ENCODE results near the gene ASB10.

The ASB10 gene

DNA sequence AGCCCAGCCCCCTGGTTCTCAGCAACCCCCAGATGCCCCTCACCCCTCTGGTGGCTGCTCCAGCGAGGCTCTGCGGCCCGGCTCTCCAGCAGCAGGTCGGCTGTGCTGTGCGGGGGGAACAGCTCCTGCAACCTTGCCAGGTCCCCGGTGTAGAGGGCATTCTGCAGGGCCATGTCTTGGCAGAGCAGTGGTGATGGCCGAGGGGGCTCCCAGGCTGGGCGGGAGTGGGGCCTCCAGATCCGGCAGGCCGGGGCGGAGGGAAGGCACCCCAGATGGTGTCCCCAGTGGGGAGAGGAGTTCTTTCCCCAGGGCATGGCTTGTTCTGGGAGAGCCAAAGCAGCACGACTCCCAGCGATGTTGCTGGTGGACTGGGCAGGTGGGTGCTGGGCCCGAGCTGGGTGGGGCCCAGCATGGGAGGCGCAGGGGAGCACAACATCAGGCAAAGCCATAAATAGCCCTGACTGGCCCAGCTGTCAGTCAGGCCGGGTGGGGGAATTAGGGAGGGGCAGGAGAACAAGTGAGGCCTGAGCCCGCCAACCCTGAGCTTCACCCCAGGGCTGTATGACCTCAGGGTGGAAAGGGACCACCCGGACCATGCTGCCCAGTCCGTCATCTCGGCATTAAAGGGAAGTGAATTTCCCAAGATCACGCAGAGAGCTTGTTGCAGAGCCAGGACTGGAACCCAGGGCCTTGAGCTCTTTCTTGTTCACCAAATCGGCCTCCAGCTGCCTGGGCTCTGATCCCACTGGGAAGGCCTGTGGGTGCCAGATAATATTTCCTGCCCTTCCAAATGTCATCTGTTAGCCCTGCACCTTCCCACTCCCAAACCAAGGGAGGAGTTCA lies 580 bp upstream of the ASB10 start:
- no peak for DNase-seq (ENCODE audit: low read depth)

DNA sequence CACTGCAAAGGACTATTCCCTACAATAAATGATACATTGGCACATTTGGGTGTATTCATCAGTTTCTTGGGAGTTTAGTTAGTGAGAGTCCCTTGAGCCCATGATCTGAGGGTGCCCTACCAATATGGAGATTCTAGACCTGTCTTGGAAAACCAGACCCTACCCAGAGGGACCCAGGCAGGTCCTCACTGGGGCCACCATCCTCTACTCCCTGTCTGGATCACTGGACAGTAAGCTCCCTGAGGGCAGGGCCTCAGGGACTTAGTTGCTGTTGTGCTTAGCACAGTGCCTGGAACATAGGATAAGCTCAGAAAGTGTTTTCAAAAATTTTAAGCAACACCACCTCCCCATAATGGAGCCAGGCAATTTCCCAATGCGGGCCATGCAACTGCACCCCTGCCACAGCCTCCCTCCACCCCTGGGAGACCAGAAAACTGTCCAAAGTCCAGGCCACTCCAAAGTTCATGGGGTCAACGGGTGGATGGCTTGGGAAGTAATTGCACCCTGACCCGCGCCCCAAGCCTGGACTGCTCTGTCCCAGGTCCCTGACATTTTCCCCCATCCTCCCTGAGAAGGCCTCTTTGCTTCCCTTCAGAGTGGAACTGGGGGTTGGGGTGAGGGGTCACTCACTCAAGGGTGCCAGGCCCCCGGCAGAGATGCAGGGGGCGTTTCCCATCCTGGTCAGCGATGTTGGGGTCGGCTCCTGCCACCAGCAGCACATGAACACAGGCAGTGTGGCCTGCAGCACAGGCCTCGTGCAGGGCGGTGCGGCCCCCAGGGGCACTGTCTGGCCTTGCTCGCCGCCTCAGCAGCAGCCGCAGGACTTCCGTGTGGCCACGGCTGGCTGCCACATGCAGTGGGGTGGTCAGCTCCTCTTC lies 1.0 kb downstream of the ASB10 start:
- no peak for DNase-seq (ENCODE audit: low read depth)

DNA sequence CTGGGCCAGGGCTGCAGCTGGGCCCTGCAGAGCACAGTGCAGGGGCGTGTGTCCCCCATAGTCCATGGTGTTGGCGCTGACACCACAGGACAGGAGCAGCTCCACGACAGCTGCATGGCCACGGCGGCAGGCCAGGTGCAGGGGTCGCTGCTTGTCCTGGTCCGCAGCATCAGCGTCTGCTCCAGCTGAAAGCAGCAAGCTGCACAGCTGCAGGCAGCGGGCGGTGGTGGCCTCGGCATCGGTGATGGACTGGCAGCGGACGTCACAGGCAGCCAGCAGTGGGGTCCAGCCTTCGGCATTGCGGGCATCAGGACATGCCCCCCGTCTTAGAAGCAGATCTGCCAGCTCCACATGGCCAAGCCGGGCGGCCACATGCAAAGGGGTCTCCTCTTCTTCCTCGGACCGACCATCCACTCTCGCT lies 6.0 kb downstream of the ASB10 start:
- no peak for DNase-seq (ENCODE audit: low read depth)

DNA sequence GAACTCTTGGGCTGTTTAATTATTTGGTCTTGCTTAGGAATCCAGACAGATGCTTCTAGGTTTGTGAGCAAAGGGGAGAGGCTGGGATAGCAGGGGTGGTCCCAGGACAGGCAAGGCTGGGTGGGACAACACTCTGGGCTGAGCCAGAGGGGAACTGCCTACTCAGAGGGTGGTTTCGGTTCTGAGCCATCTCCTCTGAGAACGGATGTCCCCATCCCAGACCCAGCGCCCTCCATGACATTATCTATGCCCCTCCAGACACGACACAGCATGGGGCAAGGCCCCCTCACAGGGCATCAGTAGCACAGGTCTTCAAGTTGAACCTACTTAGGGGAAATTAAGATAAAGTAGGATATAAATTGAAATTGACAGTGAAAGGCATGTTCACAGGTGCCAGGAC lies 7.1 kb downstream of the ASB10 start:
- no peak for DNase-seq (ENCODE audit: low read depth)

DNA sequence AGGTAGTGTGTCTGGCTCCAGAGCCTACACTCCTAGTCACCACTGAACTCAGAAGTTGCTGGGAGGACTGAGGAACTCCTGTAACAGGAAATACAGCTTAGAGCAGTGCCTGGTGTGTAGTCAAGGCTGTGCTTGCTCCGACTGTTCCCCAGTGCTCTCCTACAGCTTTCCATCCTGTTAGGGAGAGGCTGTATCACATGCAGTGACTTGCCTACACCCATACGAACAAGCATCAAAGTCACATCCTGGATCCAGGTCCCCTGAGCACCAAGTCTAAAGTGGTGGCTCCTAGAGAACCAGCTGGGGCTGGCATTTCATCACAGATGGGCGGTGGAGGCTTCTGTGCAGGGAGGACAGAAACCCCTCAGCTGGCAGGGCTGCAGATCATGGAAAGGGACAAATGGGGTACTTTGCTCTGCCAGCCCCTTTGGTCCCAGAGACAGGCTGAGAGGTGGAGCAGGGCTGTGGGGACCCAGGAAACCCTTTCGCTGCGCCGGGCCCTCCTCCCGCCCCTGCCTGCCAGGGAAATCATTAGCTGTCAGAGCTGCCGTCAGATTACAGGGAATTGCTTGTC lies 7.7 kb downstream of the ASB10 start:
- no peak for DNase-seq (ENCODE audit: low read depth)

DNA sequence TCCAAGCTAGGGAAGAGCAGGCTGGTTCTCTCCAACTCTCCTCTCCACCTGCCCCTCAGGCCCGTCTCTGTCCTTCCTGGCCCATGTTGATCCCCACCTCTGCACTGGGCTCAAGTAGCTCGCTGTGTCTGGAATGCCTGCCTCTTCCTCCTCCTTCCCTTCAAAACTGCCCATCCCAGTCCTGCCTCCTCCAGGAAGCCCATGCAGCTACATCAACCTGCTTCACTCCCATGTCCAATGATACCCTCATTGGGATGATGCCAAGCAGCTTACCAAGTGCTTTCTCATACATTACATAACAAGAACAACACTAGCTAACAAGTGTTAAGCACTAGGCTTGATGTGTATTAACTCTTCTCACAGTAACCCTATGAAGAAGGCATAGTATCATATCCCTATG lies 8.2 kb downstream of the ASB10 start:
- no peak for DNase-seq (ENCODE audit: low read depth)

DNA sequence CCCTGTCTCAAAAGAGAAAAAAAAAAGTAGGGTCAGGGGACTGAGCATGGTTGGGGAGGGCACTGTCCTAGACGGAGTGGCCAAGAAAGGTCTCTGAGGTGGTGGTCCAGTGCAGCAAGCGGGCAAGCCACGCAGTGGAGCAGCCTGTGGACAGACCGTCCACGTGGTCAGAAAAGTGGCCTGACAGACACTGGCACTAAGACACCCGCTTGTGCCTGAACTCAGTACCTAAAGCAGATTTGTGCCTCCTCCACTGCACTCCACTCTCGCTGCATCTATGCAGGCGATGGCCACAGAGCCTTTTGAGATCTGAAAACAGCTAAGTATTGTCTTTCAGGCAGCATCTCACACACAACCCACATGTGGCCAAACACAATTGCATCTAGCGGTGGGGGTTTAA lies 8.8 kb downstream of the ASB10 start:
- no peak for DNase-seq (ENCODE audit: low read depth)

DNA sequence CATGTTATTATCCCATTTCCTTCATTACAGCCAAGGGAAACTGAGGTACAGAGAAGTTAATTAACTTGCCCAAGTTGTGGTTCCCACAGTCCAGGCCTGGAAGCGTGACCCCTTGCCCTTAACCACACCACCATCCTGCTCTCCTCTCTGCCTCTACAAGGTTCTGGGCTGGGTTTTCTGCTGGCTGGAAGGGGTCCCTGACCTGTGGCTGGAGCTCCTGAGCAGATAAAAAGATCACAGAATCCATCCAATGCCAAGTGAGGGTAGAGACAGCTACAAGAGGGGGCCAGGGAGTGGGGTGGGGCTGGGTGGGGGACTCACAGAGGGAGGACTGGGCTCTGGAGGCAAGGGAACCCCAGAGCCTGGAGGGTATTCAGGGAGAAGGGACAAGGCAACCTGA lies 9.7 kb downstream of the ASB10 start:
- no peak for DNase-seq (ENCODE audit: low read depth)

DNA sequence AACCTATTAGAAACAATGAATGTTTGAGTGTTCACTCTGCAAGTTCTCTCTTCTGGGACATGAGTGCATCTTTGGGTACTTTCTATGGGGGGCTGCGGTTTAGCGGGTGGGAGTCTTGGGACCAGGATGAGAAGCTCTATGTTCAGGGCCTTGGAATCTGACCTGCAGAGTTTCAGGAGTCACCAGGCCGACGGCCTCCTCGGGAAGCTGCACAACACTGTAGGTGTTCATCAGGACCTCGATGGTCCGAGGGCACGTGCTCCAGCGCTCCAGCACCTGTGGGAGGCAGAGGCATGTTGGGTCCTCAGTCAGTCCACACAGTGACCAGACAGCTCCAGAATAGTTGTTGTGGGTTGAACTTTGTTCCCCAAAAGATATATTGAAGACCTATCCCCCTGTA lies 10.6 kb downstream of the ASB10 start:
- no peak for DNase-seq (ENCODE audit: low read depth)

DNA sequence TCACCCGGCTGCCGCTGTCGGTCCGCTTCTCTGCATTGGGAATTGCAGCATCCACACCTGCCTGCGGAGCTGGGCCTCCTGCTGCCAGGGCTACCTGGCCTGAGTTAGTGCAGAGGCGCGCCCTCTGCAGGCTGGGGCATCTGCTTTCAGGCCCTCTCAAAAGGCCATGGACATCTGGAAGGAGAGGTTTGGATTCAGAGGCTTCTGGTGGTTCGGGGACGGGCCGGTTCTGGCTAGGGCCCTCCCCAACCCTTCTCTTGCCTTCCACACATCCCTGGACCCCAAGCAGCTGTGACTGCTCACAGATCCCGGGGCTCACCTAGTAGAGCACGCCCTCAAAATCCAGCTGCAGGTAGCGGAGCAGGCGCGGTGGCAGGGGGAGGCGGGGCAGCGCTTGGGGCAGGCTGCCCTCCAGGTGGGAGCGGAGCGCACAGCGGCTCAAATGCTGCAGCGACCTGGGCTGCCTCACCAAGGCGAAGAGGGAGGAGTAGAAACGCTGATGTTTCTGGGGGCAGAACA lies 11.2 kb downstream of the ASB10 start:
- DNase-seq (ENCODE audit: low read depth), result no peak

DNA sequence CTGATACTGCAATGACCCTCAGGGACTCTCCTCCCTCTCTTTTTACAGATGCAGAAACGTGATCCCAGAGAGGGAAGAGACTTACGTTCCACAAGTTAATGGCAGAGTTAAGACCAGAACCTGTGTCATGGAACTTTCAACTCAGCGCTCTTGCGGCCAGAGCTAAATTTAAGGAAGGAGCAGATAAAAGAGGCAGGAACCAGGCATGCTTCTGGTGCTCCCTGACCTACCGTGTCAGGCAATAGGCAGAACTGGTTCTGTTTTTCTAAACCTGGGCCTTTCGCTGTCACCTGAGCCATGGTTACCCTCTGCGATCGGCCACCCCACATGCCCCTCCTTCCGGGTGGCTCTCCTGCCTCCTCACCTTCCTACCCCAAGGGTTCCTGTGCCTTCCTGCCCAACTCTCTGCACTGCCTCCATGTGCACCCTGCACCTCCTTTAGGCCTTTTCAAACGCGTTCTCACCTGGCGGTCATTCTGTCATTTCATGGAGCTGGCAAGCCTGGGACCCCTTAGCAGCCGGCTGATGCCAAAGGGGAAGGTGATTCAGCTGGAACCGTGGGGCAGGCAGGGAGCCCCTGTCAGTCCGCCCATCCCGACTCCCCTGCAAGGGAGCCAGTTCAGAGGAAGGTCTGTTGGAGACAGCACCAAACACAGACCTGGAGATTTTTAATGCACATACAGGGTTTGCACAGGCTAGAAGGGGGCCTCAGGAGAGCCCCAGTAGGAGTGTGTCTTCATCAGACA lies 11.8 kb downstream of the ASB10 start:
- no peak for DNase-seq (ENCODE audit: low read depth)

DNA sequence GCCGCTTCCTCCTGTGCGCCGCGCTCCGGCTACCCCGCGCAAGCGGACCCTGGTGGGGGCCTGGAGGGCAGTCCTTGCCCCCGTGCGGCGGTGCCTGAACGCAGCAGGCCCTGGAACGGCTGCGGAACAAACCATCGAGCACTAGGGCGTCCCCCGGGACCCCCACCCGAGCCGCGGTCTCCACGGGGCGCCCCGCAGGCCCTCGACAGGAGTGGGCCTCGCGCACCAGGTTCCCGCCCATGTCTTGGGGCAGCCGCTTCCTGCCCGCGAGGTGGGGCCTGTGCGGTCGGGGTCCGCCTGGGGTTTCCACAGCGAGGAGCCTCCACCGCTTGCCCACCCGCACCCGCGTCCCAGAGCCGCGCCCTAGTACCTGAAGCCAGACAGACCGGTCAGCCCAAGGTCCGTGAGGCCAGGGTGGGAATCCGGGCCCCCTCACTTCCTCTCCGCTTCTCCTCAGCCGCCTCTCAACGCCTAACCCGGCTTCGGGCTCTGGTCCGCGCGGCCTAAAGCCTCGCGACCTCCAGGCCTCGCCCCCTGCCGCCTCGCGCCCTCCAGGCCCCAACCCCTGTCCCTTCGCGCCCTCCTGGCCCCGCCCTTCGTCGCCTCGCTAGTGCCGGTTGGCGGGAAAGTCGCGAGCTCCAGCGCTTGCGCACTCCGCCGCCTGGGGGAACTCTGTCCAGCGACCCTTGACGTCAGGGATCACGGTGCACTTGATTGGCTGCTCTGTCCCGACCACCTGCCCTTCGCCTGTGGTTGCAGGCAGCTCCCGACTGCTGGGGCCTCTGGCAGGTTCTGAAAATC lies 12.6 kb downstream of the ASB10 start:
- no peak for DNase-seq (ENCODE audit: low read depth)

DNA sequence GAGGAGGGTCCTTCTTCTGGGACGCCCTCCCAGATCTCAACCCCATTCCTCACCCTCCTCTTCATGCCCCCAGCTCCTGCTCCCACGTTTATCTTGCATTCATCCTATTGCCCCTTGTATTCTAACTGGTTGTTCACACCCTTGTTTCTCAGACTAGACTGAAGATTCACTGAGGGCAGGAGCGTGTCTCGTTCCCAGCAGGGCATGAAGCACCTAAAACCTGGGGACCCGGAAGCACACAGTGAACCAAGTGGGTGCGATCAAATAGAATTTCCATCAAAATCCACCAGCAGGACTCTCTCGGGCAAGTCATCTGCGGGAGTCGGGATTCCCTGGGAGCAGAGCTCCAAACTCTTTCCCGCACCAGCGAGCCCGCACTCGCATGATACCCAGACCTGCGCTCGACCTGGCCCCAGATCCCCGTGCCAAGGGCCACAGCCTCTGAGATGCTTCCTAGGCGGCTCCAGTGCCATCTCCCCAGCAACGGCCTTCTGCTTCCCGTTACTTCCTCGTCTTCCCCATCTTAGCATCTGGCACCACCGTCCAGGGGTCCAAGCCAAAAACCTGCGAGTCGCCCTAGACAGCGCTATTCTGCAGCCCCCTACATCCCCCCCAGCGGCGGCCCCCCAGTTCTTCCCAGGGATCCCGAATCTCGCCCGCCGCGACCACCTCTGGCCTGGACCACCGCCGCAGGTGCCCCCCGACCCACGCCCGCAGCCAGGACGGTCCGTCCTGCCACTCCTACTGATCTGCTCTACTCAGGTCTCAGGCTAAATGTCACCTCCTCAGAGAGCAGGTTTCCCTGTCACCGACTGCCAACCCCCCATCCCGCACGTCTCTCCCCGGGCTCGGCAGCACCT lies 13.4 kb downstream of the ASB10 start:
- DNase-seq (ENCODE audit: low read depth), result no peak

DNA sequence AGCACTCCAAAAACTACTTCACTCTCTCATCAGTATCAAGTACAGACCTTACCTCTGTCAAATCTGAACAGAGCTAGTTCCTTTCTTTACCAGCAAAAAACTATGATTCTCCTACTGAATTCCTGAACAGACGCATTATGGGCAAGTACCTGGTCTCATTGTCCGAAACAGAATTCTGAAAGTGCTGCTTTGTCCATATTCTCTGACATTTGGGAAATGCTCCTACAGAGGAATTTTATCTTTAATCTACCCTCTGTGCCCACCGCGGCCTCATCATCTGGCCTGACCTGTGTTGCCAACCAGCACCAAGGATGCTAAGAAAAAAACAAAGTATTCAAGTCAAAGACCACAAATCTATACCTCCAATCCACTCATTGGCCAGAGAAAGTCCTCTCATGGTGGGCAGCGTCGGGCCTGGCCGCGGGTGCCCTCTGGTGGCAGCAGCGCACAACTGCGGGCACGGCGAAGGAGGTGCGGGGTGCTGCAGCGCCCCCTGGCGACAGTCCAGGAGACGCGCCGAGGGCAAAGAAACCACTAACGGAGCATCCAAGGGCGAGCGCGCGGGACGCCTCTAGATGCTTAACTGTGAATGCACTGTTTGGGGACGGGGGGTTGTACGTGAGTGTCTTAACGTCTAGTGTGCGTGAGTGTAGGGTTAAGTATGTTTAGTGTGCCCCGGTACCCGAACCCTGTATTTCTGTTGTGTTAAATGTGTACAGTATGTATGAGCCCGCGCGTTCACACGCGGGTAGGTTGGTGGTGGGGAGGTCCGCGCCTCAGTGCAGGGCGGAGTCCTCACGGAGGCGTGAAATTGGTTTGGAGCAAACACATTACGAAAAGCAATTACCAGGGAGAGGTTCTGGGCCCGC lies 14.5 kb downstream of the ASB10 start:
- DNase-seq (ENCODE audit: low read depth), result no peak

DNA sequence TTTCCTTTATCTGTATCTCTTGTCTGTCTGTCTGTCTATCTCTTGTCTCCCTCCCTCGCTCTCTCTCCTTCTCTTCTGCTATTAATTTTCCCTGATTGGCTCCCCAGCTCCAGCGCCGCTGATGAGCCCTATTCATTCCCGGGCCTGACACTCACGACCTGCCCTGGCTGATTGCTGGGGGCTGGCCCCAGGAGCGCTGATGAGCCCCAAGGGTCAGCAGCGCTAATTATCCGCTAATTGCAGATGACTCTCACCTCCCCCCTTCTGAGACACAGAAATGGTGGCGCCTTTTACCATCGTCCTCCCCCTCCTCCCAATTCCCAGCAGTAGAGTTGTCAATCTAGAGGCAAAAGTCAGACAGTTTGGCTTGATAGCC lies 18.3 kb downstream of the ASB10 start:
- DNase-seq (ENCODE audit: low read depth), result no peak

DNA sequence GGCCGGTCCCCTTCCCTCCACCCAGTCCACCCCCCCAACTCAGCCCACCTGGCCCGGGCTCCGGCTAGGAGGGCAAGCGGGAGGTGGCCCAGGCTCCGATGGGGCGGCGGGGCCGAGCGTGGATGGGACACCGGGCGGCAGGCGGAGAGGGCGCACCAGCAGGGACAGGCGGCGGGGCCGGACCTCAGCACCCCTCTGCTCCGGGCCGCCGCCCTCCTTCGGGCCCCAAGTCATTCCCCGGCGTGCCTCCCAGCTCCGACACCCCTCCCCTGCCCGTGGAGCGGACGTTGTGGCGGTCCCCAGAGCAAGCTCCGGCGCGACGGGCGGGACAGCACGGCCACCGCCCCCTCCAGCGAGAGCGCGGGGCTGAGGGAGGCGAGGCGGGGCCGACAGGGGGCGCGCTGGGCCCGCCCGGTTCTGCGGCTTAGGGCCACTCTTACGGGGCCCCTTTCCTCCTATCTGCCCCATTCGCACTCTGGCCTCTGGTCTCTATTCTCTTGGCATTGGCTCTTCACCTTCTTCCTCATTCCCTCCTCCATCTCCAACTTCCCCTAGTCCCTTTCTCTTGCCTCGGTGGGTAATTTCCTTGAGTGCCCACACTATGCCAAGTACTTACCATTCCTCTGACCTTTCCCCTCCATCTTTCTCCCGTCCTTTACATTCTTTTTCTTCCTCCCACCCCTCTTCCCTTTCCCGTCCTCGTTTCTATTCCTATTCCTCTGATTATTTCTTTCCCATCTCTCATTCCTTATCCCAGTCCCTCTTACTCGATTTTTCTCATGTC lies 18.9 kb downstream of the ASB10 start:
- DNase-seq (ENCODE audit: low read depth), result no peak

DNA sequence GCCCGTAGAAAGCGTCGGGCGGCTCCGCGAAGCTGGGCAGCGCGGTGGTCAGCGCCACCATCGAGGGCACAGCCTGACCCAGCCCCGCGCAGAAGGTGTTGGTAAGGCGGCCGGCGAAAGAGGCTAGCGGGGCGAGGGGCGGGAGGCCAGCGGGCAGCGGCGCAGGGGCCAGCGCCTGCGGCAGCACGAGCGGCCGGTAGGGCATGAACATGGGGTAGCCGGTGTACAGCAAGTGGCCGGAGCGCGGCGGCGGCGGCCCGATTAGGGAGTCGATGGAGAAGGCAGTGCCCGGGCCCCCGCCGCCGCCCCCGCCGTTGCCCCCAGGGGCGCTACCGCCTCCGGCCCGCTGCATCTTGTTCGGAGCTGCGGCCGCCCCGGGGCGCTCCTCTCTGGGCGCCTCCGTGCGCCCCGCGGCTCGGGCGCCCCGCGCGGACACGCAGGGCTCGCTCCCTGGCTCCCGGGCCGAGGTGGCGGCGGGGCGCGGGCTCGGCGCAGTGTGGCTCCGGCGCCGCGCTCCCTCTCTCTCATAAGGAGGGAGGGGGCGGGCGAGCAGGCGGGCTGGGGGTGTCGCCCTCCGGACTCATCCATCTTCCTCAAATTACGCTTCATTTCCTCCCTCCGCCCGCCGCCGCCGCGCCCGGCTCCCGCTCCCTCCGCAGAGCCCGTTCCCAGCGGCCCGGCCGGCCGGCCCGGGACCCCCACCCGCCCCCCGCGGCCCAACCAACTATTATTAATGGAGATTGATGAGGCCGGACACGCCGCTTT lies 19.7 kb downstream of the ASB10 start, which contains the start of gene GBX1:
Gene GBX1, minus strand, starts transcription at position 498 of the 765 bp plus-strand sequence. Its CDS starts 146 bp downstream, at position 352.
- no peak for DNase-seq (ENCODE audit: low read depth)

Data from HS-27A (cell line).